ENCODE measurements around the gene RAB14. TPM values are rescaled to one million over a fixed set of nuclear protein-coding genes. Genes with fewer than 3 reads are reported as not detected.
"Not testable (repeated sequence)": the region's sequence is repeated elsewhere in the genome, so short reads cannot be mapped to it uniquely, and the experiment has no call there.

Gene RAB14
- total and polyA plus RNA-seq, 4 donors = 45.7 to 125 (median 112) TPM

DNA sequence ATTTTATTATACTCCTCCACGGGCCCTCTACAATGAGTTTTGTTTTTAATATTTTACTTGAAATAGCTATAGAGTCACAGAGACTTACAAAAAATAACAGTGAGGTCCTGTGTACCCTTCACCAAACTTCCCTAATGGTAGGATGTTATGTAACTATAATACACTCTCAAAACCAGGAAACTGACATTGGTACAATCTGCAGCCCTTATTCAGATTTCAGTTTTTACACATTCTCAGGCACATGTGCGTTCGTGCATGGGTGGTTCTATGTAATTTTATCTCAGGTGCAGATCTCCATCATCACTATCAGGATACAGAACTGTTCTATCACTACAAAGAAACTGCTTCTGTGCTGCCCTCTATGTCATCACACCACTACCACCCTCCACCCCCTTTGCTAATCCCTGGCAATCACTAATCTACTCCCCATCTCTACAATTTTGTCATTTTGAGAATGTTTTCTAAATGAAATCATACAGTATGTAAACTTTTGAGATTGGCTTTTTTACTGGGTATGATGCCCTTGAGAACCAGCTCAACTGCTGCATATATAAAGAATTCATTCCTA is 16.4 kb downstream of the RAB14 start:
- 100% methylated on average over 2 of the region's 3 CpGs for WGBS (ENCODE audit: insufficient coverage)
- no peak overlapping the region for H3K27ac ChIP-seq (ENCODE audit: low read depth, low read length)

DNA sequence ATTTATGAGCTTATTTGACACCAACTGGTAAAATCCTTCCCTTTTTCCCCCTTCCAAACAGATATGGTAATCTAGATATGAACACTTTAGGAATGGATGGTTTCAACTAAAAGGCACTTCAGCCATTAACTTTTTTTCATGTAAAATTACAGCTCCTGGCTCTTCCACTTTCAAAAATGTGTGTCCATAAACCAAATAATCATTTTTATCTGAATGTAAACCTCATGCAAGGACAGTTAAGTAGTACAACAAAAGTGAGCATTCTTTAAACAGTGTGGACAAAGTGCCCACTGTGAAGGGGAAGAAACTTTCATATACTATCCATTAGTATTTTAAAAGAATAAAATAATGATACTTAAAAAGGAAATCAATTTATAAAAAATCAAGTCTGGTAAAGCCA is 17.2 kb downstream of the RAB14 start:
- Histone ChIP-seq H3K4me3 (ENCODE audit: low read depth, low read length) (no peak overlapping the region), H3K4me1 (ENCODE audit: control insufficient read depth, insufficient read depth, low read length) (no peaks in the 10 kb centered on the region), H3K27ac (ENCODE audit: low read depth, low read length) (no peak overlapping the region), H3K9me3 (ENCODE audit: control insufficient read depth, insufficient read depth, low read length) (no peaks in the 10 kb centered on the region), H3K27me3 (ENCODE audit: control insufficient read depth, insufficient read depth, low read length) (no peaks in the 10 kb centered on the region), H3K36me3 (ENCODE audit: control insufficient read depth, insufficient read depth, low read length) (no peaks in the 10 kb centered on the region)
- DNase-seq (ENCODE audit: low read depth in 4 of 6, low spot score in 6 of 6) = no peak

More for the DNA sequence above, 16.4 kb downstream of the RAB14 start:
- no peak for DNase-seq (ENCODE audit: low read depth in 4 of 6, low spot score in 6 of 6)
- Histone ChIP-seq H3K4me1 (ENCODE audit: control insufficient read depth, insufficient read depth, low read length) (no peaks in the 10 kb centered on the region), H3K9me3 (ENCODE audit: control insufficient read depth, insufficient read depth, low read length) (no peaks in the 10 kb centered on the region), H3K36me3 (ENCODE audit: control insufficient read depth, insufficient read depth, low read length) (no peaks in the 10 kb centered on the region), H3K4me3 (ENCODE audit: low read depth, low read length) (no peak overlapping the region), H3K27me3 (ENCODE audit: control insufficient read depth, insufficient read depth, low read length) (no peaks in the 10 kb centered on the region)

DNA sequence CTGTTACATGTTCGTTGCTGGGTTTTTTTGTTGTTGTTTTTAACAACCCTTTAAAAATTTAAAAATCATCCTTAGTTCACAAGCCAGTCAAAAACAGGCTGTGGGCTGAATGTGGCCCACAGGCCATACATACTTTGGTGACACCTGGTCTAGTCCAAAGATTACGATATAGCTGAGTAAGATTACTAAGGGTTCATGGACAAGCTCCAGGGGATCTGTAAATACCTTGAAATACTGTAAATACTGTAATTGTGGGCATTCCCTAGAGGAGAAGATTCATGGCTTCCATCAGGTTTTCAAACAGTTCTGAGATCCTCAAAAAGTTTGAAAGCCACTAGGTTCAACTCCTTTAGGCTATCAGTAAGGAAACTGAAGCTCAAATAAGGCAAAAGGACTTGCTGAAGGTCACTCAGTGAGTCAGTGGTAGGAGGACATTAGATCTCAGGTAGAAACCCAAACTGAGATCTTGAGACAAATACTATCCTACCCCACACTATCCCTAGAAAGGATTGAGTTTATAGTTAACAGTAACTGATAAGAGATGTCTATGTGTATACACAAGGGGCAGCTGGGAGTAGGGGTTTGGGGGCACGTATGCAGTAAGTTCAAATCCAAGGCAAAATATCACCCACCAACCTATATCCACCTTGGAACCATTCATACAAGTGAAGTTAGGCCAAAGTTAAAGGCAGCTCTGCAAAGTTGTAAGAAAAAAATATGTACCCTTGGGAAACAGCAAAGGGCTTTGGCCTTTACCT is 17.8 kb downstream of the RAB14 start:
- Histone ChIP-seq H3K4me1 (ENCODE audit: control insufficient read depth, insufficient read depth, low read length) (no peaks in the 10 kb centered on the region), H3K27ac (ENCODE audit: low read depth, low read length) (no peak overlapping the region)
- WGBS (ENCODE audit: insufficient coverage) = no CpG with 5 or more reads among the region's 3 CpGs

DNA sequence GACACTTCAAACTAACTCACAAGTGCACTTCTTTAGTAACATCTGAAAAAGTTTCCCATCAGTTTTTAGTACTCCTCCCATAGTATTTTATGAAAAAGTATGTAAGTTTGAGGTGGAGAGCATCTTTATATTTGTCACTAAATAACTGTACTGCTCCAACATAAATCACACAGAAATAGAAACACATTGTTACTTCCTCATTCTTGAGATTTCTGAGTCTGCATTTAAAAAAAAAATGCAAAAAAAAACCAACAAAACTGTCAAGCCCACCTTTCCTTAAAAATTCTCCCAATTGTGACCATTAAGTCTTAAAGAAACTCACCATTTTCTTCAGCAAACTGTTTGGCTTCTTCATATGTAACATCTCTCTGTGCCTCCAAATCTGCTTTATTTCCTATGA is 18.7 kb downstream of the RAB14 start:
- no peaks in the 10 kb centered on the region for H3K9me3 ChIP-seq (ENCODE audit: control insufficient read depth, insufficient read depth, low read length)
- no peaks in the 10 kb centered on the region for H3K36me3 ChIP-seq (ENCODE audit: control insufficient read depth, insufficient read depth, low read length)
- no peak overlapping the region for H3K27ac ChIP-seq (ENCODE audit: low read depth, low read length)
- no peaks in the 10 kb centered on the region for H3K4me1 ChIP-seq (ENCODE audit: control insufficient read depth, insufficient read depth, low read length)
- H3K4me3 ChIP-seq (ENCODE audit: low read depth, low read length) = no peak overlapping the region
- no peak for DNase-seq (ENCODE audit: low read depth in 4 of 6, low spot score in 6 of 6)
- H3K27me3 ChIP-seq (ENCODE audit: control insufficient read depth, insufficient read depth, low read length) = no peaks in the 10 kb centered on the region

More for the DNA sequence above, 17.8 kb downstream of the RAB14 start:
- DNase-seq (ENCODE audit: low read depth in 4 of 6, low spot score in 6 of 6) = no peak
- H3K4me3 ChIP-seq (ENCODE audit: low read depth, low read length) = no peak overlapping the region
- H3K36me3 ChIP-seq (ENCODE audit: control insufficient read depth, insufficient read depth, low read length) = no peaks in the 10 kb centered on the region
- no peaks in the 10 kb centered on the region for H3K9me3 ChIP-seq (ENCODE audit: control insufficient read depth, insufficient read depth, low read length)
- no peaks in the 10 kb centered on the region for H3K27me3 ChIP-seq (ENCODE audit: control insufficient read depth, insufficient read depth, low read length)

DNA sequence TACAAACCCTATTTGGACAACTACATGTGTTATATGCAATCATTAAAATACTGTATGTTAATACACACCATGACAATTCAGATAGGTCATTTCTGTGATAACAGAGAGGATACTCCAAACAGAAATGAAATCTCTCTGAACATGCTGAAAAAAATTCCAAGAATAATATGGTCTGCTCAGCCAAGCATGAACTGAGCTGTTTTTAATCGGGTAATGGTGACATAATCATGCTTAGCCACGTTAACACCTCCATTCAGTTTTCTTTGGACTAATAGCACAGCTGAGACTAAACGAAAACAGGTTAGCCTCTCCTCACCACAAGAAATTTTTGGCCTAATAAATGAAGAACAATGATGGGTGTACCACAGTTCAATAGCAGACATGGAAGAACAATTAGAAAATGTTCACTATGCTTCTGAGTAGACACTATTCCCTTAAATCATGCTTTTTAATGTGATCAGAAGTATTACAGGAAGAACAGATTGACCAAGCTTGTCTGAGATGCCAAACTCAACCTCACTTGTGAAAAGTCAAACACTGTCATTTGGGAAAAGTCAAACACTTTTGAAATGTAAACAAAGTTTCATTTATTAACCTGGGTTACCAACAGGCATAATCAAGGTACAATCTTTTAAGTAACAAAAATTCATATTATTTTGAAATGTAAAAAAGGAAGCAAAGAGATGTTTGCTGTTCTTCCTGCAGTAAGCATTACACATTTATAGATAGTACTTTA is 19.4 kb downstream of the RAB14 start:
- no peaks in the 10 kb centered on the region for H3K9me3 ChIP-seq (ENCODE audit: control insufficient read depth, insufficient read depth, low read length)
- H3K4me1 ChIP-seq (ENCODE audit: control insufficient read depth, insufficient read depth, low read length) = no peaks in the 10 kb centered on the region
- no peaks in the 10 kb centered on the region for H3K36me3 ChIP-seq (ENCODE audit: control insufficient read depth, insufficient read depth, low read length)
- no peak overlapping the region for H3K27ac ChIP-seq (ENCODE audit: low read depth, low read length)
- DNase-seq (ENCODE audit: low read depth in 4 of 6, low spot score in 6 of 6) = no peak
- no peaks in the 10 kb centered on the region for H3K27me3 ChIP-seq (ENCODE audit: control insufficient read depth, insufficient read depth, low read length)
- H3K4me3 ChIP-seq (ENCODE audit: low read depth, low read length) = no peak overlapping the region
- WGBS (ENCODE audit: insufficient coverage) = 90% methylated on average over 2 of the region's 3 CpGs

DNA sequence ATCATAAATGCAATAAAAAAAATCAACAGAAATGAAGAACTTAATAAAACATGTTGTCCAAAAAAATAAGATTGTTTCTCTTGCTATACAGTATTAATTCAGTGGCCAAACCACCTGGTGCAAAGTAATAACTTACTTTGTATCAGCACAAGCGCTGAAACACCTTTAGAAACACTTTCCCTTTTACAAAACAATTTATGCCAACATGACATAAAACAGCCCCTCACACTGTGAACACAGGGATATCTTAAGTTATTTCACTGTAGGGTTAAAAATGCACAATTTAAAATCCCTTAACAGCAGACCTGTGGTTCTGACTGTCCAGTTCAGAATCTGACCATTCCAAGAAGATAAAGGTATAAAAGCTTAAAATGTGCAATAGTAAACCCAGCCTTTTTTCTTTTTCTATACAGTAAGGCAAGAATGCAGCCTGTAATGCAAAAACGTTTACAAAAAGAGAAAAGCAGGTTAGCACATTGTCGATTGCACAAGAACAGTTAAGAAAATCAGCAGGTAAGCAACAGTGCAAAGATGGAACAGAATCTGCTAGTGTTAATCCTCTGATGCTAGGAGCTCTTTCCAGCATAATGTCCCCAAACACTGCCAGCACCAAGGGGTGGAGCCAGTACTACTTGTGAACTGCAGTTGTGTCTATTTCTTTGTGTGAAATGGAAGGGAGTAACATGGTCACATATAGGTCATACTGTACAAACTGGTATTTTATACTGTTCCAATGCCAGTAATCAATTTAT is 21.6 kb downstream of the RAB14 start:
- Histone ChIP-seq H3K27ac (ENCODE audit: low read depth, low read length) (no peak overlapping the region), H3K9me3 (ENCODE audit: control insufficient read depth, insufficient read depth, low read length) (no peaks in the 10 kb centered on the region), H3K27me3 (ENCODE audit: control insufficient read depth, insufficient read depth, low read length) (no peaks in the 10 kb centered on the region), H3K4me1 (ENCODE audit: control insufficient read depth, insufficient read depth, low read length) (no peaks in the 10 kb centered on the region), H3K36me3 (ENCODE audit: control insufficient read depth, insufficient read depth, low read length) (peaks cover 3% of the 10 kb centered on the region), H3K4me3 (ENCODE audit: low read depth, low read length) (no peak overlapping the region)
- DNase-seq (ENCODE audit: low read depth in 4 of 6, low spot score in 6 of 6) = no peak
- 66% methylated on average over 2 of the region's 3 CpGs for WGBS (ENCODE audit: insufficient coverage)

DNA sequence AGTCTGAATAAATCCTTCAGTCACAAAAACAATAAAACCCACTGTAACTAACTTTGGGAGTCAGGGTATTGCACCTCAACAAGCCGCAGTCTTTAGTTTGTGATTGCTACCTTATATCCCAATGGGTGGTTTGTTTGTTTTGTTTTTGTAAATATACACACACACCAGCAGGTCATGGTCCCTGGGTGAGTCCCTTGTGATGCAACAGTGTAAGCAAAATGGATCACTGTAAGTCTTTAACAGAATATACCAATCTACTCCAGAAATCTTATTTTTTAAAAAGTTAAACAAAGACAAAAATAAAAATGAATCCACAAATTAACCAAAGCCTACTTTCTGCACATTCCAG is 22.3 kb downstream of the RAB14 start:
- not testable (repeated sequence) for H3K4me1 ChIP-seq (ENCODE audit: control insufficient read depth, insufficient read depth, low read length); H3K9me3 ChIP-seq (ENCODE audit: control insufficient read depth, insufficient read depth, low read length); H3K4me3 ChIP-seq (ENCODE audit: low read depth, low read length); H3K27ac ChIP-seq (ENCODE audit: low read depth, low read length); H3K27me3 ChIP-seq (ENCODE audit: control insufficient read depth, insufficient read depth, low read length); DNase-seq (ENCODE audit: low read depth in 4 of 6, low spot score in 6 of 6); H3K36me3 ChIP-seq (ENCODE audit: control insufficient read depth, insufficient read depth, low read length)
- no CpG with 5 or more reads among the region's 1 CpG for WGBS (ENCODE audit: insufficient coverage)

DNA sequence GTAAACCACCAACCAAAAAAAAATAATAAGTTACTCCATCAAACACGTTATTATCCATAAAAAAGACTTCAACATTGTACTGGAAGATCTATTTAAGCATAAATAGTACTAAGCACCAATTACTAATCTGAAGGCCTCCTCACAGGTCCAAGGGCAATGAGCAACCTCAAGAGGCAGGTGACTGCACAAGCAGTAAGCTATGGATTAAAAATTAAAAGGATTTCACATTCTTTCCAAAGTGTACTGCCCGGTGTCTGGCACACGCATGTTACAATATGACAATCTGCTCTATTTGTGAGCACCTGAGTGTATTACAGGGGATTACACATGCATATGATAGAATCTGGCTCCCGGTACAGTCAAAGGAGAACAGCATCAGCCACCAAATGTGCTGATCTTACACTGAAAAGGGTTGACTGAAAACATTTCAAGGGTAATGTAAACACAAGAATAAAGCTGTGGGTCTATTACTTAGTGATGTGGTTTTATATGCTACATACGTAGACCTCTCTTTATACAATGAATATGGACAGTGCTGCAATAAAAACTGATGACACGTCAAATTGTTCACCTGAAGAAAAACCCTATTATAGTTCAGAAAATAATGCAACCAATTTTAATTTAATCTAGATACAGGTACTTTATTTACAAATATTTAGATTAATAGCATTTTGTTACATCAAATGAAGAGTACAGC is 22.8 kb downstream of the RAB14 start:
- 93% methylated on average over 3 of the region's 6 CpGs for WGBS (ENCODE audit: insufficient coverage)
- Histone ChIP-seq H3K27me3 (ENCODE audit: control insufficient read depth, insufficient read depth, low read length) (no peaks in the 10 kb centered on the region), H3K9me3 (ENCODE audit: control insufficient read depth, insufficient read depth, low read length) (no peaks in the 10 kb centered on the region), H3K4me3 (ENCODE audit: low read depth, low read length) (no peak overlapping the region), H3K4me1 (ENCODE audit: control insufficient read depth, insufficient read depth, low read length) (no peaks in the 10 kb centered on the region), H3K27ac (ENCODE audit: low read depth, low read length) (no peak overlapping the region), H3K36me3 (ENCODE audit: control insufficient read depth, insufficient read depth, low read length) (peaks cover 7% of the 10 kb centered on the region)
- DNase-seq (ENCODE audit: low read depth in 4 of 6, low spot score in 6 of 6) = no peak

DNA sequence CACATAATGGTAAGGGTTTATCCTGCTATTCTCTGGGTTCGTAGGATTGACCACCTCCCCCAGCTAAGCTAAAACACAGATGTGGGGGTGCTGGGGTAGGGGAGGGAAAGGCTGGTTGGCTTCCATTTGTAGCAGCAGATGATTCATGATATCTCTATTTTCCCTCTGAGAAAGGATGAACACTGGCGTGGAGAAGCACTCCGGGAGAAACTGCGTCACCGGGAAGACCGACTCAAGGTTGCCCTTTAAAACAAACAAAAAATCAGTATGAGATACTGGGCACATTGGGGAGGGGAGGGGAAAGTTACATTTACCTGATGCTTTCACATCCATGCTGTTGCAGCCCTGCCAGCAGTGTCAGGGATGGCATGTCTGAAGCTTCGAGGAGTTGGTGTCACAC is 28.2 kb downstream of the RAB14 start:
- no peaks in the 10 kb centered on the region for H3K9me3 ChIP-seq (ENCODE audit: control insufficient read depth, insufficient read depth, low read length)
- no peak for DNase-seq (ENCODE audit: low read depth in 4 of 6, low spot score in 6 of 6)
- peaks cover 37% of the 10 kb centered on the region for H3K36me3 ChIP-seq (ENCODE audit: control insufficient read depth, insufficient read depth, low read length)
- no peaks in the 10 kb centered on the region for H3K4me1 ChIP-seq (ENCODE audit: control insufficient read depth, insufficient read depth, low read length)
- H3K27ac ChIP-seq (ENCODE audit: low read depth, low read length) = no peak overlapping the region
- no peaks in the 10 kb centered on the region for H3K27me3 ChIP-seq (ENCODE audit: control insufficient read depth, insufficient read depth, low read length)
- no peak overlapping the region for H3K4me3 ChIP-seq (ENCODE audit: low read depth, low read length)
- whole genome bisulfite sequencing (ENCODE audit: insufficient coverage) = 100% methylated on average over 1 of the region's 7 CpGs
